K562 (cell line): Measurements from ENCODE around the gene TMEM214. TPM values are rescaled to one million over a fixed set of nuclear protein-coding genes. Genes with fewer than 3 reads are reported as not detected.
A peak's percentile ranks its signal among the peaks of the same experiment; 100 is the strongest.

ENCODE experiments used
- ARID1B ChIP-seq: fragments of 450-650 bp; IDR thresholded peaks from 2 replicates; pipeline ENCODE4 v1.6.1; 2016; ENCODE audit warnings: antibody characterized with exemption, mild to moderate bottlenecking, inconsistent platforms
- BCLAF1 ChIP-seq, 2 experiments: fragments of 450-650 bp in 1 of 2; IDR thresholded peaks; 2 replicates each; pipeline ENCODE4 v1.6.1; 2011 to 2017; ENCODE audit warnings: low read depth in 2 of 2, antibody characterized with exemption in 1 of 2, borderline replicate concordance in 1 of 2, low read length in 1 of 2, mild to moderate bottlenecking in 1 of 2, mixed read lengths in 1 of 2; ENCODE audit not compliant: control insufficient read depth in 1 of 2
- CREB3 ChIP-seq: fragments of 450-650 bp; conservative IDR thresholded peaks from 2 replicates; pipeline ENCODE4 v1.6.1; 2016; ENCODE audit warnings: missing genetic modification characterization, low read depth, mild to moderate bottlenecking, missing compliant biosample characterization, moderate library complexity
- FOXK1 ChIP-seq: sonication (generic); formaldehyde crosslinking; IDR thresholded peaks from 2 replicates; pipeline ENCODE4 v1.8.0; 2022; ENCODE audit warnings: missing genetic modification reagents, mild to moderate bottlenecking, borderline replicate concordance
- GABPB1 ChIP-seq: sonication (generic); formaldehyde crosslinking; IDR thresholded peaks from 2 replicates; pipeline ENCODE4 v1.8.0; 2022; ENCODE audit warnings: mild to moderate bottlenecking, missing genetic modification reagents
- HEY1 ChIP-seq: fragments of 250-450 bp; sonication (Bioruptor Pico); IDR thresholded peaks from 2 replicates; pipeline ENCODE4 v1.5.0; 2020; ENCODE audit warnings: mild to moderate bottlenecking, moderate library complexity, borderline replicate concordance
- MXD1 ChIP-seq: fragments of 250-450 bp; sonication (Bioruptor Pico); IDR thresholded peaks from 2 replicates; pipeline ENCODE4 v1.8.0; 2021; ENCODE audit warnings: borderline replicate concordance, mild to moderate bottlenecking, moderate library complexity; ENCODE audit not compliant: poor library complexity, severe bottlenecking
- PURB ChIP-seq: sonication (generic); formaldehyde crosslinking; IDR thresholded peaks from 2 replicates; pipeline ENCODE4 v1.9.0; 2021; ENCODE audit warnings: low read depth, mild to moderate bottlenecking, missing genetic modification reagents
- RNF219 ChIP-seq: fragments of 250-450 bp; sonication (Bioruptor Pico); IDR thresholded peaks from 2 replicates; pipeline ENCODE4 v1.5.0; 2022; ENCODE audit warnings: mild to moderate bottlenecking
- SMARCB1 ChIP-seq: IDR thresholded peaks from 2 replicates; pipeline ENCODE4 v1.6.1; 2011; ENCODE audit warnings: improper control_type of control experiment, low read depth; ENCODE audit not compliant: insufficient read length
- TEAD4 ChIP-seq, 2 experiments: sonication (generic) in 1 of 2; formaldehyde crosslinking in 1 of 2; IDR thresholded peaks; 2 replicates each; pipeline versions ENCODE4 v1.6.1 to v1.8.0; 2012 to 2022; ENCODE audit warnings: borderline replicate concordance in 1 of 2, inconsistent platforms in 1 of 2, low read length in 1 of 2, mild to moderate bottlenecking in 1 of 2, missing genetic modification reagents in 1 of 2
- VEZF1 ChIP-seq: fragments of 200-800 bp; sonication (Bioruptor generic); IDR thresholded peaks from 2 replicates; pipeline ENCODE4 v1.6.1; 2017; ENCODE audit warnings: missing genetic modification characterization, missing compliant biosample characterization
- ZKSCAN3 ChIP-seq: fragments of 250-450 bp; sonication (Bioruptor Pico); IDR thresholded peaks from 2 replicates; pipeline ENCODE4 v1.4.0; 2020
- ZNF133 ChIP-seq: fragments of 250-450 bp; sonication (Bioruptor Pico); IDR thresholded peaks from 2 replicates; pipeline ENCODE4 v1.4.0; 2020; ENCODE audit warnings: mild to moderate bottlenecking
- ZNF143 ChIP-seq: sonication (generic); formaldehyde crosslinking; IDR thresholded peaks from 2 replicates; pipeline ENCODE4 v1.9.0; 2022; ENCODE audit warnings: mild to moderate bottlenecking, missing genetic modification reagents
- ZNF584 ChIP-seq: fragments of 200-800 bp; sonication (Bioruptor generic); IDR thresholded peaks from 2 replicates; pipeline ENCODE4 v1.6.1; 2016; ENCODE audit warnings: low read depth, mild to moderate bottlenecking, missing genetic modification characterization, missing compliant biosample characterization
- ZNF76 ChIP-seq: fragments of 250-450 bp; sonication (Bioruptor Pico); IDR thresholded peaks from 2 replicates; pipeline ENCODE4 v1.4.0; 2020; ENCODE audit warnings: mild to moderate bottlenecking, moderate library complexity, borderline replicate concordance
- ZNF780A ChIP-seq: fragments of 250-450 bp; sonication (Bioruptor Pico); IDR thresholded peaks from 2 replicates; pipeline ENCODE4 v1.5.0; 2021; ENCODE audit warnings: mild to moderate bottlenecking
- polyA plus RNA-seq, 8 experiments: library from polyadenylated mRNA; depleted of rRNA in 4 of 8; stranded (reverse) in 5 of 8; unstranded in 3 of 8; fragments of >200 nt; fragmentation: Nextera tagmentation in 2 of 8; fragmentation: Illumina TruSeq in 1 of 8; extraction: Ambion mirVana in 2 of 8; extraction: Trizol in 1 of 8; gene quantifications; 2 replicates each; pipeline versions ENCODE4 v1.2.1 to v1.2.3, GENCODE V29; 2011 to 2014; ENCODE audit warnings: inconsistent platforms in 1 of 8, missing spikeins in 1 of 8
- total RNA-seq, 7 experiments: library from RNA; depleted of rRNA in 6 of 7; stranded (reverse); fragments of >200 nt in 6 of 7; fragmentation: Illumina TruSeq in 2 of 7; extraction: Trizol in 2 of 7; gene quantifications; 2 replicates each; pipeline versions ENCODE4 v1.2.1 to v1.2.3, GENCODE V29; 2011 to 2021; ENCODE audit warnings: low replicate concordance in 1 of 7

Gene TMEM214
- total and polyA plus RNA-seq, 9 of the 15 experiments (the other 6 are each of a cell fraction or from before 2014, with no cell fraction given): 11.4 to 81.4 (median 44.1) TPM

GRCh38 chr2:27050281-27050995 is 17.7 kb downstream of the TMEM214 start (continued):
- TF ChIP-seq RNF219 (CRISPR knock-in tag): peak; percentile 71; the same call in 1 of the 2 replicates
- no peak for TF ChIP-seq MXD1
- 0 out of 2 replicates have a peak, but pooled peaks have one; percentile 14 for TF ChIP-seq VEZF1 (CRISPR knock-in tag)
- TF ChIP-seq ZNF780A (CRISPR knock-in tag): no peak
- TF ChIP-seq ZKSCAN3 (CRISPR knock-in tag): no peak
- TF ChIP-seq TEAD4 (IDR thresholded peaks at IDR 0.05; ENCODE audit: low read length): peak; percentile 69
- no peak for TF ChIP-seq TEAD4 (CRISPR knock-in tag; IDR thresholded peaks at IDR 0.05; ENCODE audit: borderline replicate concordance)
- no peak for TF ChIP-seq FOXK1
- TF ChIP-seq ZNF133: no peak
- TF ChIP-seq HEY1 (CRISPR knock-in tag): peak; percentile 87
- no peak for TF ChIP-seq ZNF584
- no peak for TF ChIP-seq SMARCB1
- no peak for TF ChIP-seq PURB (CRISPR knock-in tag)
- TF ChIP-seq ZNF76 (CRISPR knock-in tag): no peak
- no peak for TF ChIP-seq BCLAF1 (IDR thresholded peaks at IDR 0.05; ENCODE audit: borderline replicate concordance in 1 of 2, control insufficient read depth in 1 of 2, low read depth in 2 of 2, low read length in 1 of 2)
- TF ChIP-seq ZNF143: no peak
- TF ChIP-seq ARID1B: peak; percentile 30
- TF ChIP-seq GABPB1 (CRISPR knock-in tag): no peak
- TF ChIP-seq CREB3 (tag): no peak
